Upper lobe of left lung (tissue), 6 donors: ENCODE measurements around the gene XPNPEP2. TPM values are rescaled to one million over a fixed set of nuclear protein-coding genes. Genes with fewer than 3 reads are reported as not detected.

Experiments
- ATAC-seq, 2 donors: fragments of 200-7000 bp; cut with Tn5 transposase; one replicate each; pipeline ENCODE4 v1.9.1; 2022; ENCODE audit warnings: mild to moderate bottlenecking in 2 of 2, moderate library complexity in 2 of 2; ENCODE audit not compliant: low FRiP score in 2 of 2
- DNase-seq, 2 donors: peaks; one replicate each; pipeline ENCODE4 v3.0.0-alpha.2; 2019 to 2020
- H3K27ac ChIP-seq, 4 donors: fragments of 200-600 bp; sonication (generic); one replicate each; pipeline ENCODE4 v1.5.1; 2016 to 2019
- H3K27me3 ChIP-seq, 4 donors: fragments of 200-600 bp; sonication (generic); one replicate each; pipeline ENCODE4 v1.5.1; 2017 to 2019
- H3K36me3 ChIP-seq, 4 donors: fragments of 200-600 bp; sonication (generic); one replicate each; pipeline ENCODE4 v1.5.1; 2016 to 2019
- H3K4me1 ChIP-seq, 4 donors: fragments of 200-600 bp; sonication (generic); one replicate each; pipeline ENCODE4 v1.5.1; 2018 to 2019
- H3K4me3 ChIP-seq, 4 donors: fragments of 200-600 bp; sonication (generic); one replicate each; pipeline ENCODE4 v1.5.1; 2017 to 2019; ENCODE audit warnings: mild to moderate bottlenecking in 2 of 4, moderate library complexity in 1 of 4
- H3K9me3 ChIP-seq, 4 donors: fragments of 200-600 bp; sonication (generic); one replicate each; pipeline ENCODE4 v1.5.1; 2018 to 2019
- EP300 ChIP-seq, 4 donors: sonication (generic); formaldehyde crosslinking; IDR thresholded peaks; one replicate each; pipeline ENCODE4 v1.5.1; 2017; ENCODE audit warnings: antibody characterized with exemption in 4 of 4, control low read depth in 2 of 4
- POLR2A ChIP-seq, 4 donors: fragments of 450-650 bp; IDR thresholded peaks; one replicate each; pipeline ENCODE4 v1.5.1; 2016 to 2017; ENCODE audit warnings: antibody characterized with exemption in 4 of 4, mild to moderate bottlenecking in 2 of 4
- POLR2AphosphoS5 ChIP-seq, 2 donors: sonication (generic); formaldehyde crosslinking; IDR thresholded peaks; one replicate each; pipeline ENCODE4 v1.5.1; 2017; ENCODE audit warnings: antibody characterized with exemption in 2 of 2
- WGBS, 2 donors: methylation state at CpG; one replicate each; pipeline ENCODE4 v1.1.5; 2017 to 2018; 5-methylcytosine and 5-hydroxymethylcytosine counted together
- total RNA-seq, 6 donors: library from RNA; depleted of rRNA in 4 of 6; stranded (reverse); fragments of >200 nt in 4 of 6; gene quantifications; one replicate each; pipeline versions ENCODE4 v1.1.0 to v1.2.1, GENCODE V29; 2016 to 2021
- TF ChIP-seq, protein P1 (sequence below), 6 experiments: fragments of 450-650 bp in 4 of 6; fragments of 200-600 bp in 2 of 6; sonication (generic) in 2 of 6; IDR thresholded peaks; one replicate each; pipeline ENCODE4 v1.5.1; 2016 to 2019; ENCODE audit warnings: antibody characterized with exemption in 6 of 6
- donor health status: DM: no; HTN: no; CAD: no; lungs with moderate emphysema.
- donor health status: DM: no; HTN: yes; CAD: no; lungs with severe emphysema.

Gene XPNPEP2
- total RNA-seq, 6 donors from 2014 or later: 0.91 to 5.1 (median 2.5) TPM; not detected in 2

DNA sequence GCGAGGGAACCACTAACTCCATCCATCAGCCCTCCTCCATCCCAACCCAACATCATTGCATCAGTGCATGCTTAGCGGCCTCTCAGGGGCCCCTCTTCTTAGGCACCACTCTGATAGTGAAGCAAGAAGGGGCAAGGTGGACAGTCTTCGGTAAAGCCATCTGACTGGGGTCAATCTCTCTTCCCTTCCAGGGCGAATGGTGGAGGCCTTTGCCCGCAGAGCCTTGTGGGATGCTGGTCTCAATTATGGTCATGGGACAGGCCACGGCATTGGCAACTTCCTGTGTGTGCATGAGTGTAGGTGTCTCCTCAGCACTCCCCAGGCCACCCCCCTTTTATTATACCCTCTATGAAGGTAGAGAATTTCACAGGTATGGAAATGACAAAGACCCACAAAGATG lies 22.2 kb downstream of the XPNPEP2 start:
- H3K27ac ChIP-seq: no peak overlapping the region
- 70 to 86% methylated on average over 3 to 6 of the region's 6 CpGs for WGBS, 2 donors
- H3K27me3 ChIP-seq: no peaks in the 10 kb centered on the region
- DNase-seq: no peak
- H3K36me3 ChIP-seq: no peaks in the 10 kb centered on the region
- peaks cover 0 to 7% (median 0%) of the 10 kb centered on the region in 4 donors for H3K4me1 ChIP-seq
- TF ChIP-seq EP300 (IDR thresholded peaks at IDR 0.05): no peak
- TF ChIP-seq, protein P1, sequence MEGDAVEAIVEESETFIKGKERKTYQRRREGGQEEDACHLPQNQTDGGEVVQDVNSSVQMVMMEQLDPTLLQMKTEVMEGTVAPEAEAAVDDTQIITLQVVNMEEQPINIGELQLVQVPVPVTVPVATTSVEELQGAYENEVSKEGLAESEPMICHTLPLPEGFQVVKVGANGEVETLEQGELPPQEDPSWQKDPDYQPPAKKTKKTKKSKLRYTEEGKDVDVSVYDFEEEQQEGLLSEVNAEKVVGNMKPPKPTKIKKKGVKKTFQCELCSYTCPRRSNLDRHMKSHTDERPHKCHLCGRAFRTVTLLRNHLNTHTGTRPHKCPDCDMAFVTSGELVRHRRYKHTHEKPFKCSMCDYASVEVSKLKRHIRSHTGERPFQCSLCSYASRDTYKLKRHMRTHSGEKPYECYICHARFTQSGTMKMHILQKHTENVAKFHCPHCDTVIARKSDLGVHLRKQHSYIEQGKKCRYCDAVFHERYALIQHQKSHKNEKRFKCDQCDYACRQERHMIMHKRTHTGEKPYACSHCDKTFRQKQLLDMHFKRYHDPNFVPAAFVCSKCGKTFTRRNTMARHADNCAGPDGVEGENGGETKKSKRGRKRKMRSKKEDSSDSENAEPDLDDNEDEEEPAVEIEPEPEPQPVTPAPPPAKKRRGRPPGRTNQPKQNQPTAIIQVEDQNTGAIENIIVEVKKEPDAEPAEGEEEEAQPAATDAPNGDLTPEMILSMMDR (IDR thresholded peaks at IDR 0.05): no peak
- no peak for TF ChIP-seq POLR2AphosphoS5 (IDR thresholded peaks at IDR 0.05)
- TF ChIP-seq POLR2A (IDR thresholded peaks at IDR 0.05): no peak
- H3K9me3 ChIP-seq: no peaks in the 10 kb centered on the region
- ATAC-seq: no peak
- H3K4me3 ChIP-seq: no peak overlapping the region

DNA sequence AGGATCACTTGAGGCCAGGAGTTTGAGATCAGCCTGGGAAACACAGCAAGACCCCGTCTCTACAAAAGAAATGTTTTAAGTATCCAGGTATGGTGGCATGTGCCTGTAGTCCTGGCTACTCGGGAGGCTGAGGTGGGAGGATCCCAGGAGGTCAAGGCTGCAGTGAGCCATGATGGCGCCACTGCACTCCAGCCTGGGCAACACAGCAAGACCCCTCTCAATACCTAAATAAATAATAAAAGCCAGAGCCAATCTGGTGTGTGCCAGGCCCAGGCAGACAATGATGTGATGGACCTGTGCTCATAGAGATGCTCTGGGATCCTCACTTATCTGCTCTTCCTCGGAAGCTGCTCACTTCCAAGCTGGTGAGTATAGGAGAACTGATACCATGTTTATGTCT lies 22.8 kb downstream of the XPNPEP2 start:
- Histone ChIP-seq H3K9me3 (no peaks in the 10 kb centered on the region), H3K27me3 (no peaks in the 10 kb centered on the region), H3K27ac (no peak overlapping the region), H3K36me3 (no peaks in the 10 kb centered on the region), H3K4me3 (no peak overlapping the region), H3K4me1 (peaks cover 0 to 7% (median 0%) of the 10 kb centered on the region in 4 donors)
- 81 to 100% methylated on average over 1 to 4 of the region's 4 CpGs for WGBS, 2 donors
- DNase-seq (no peak), ATAC-seq (no peak)
- TF ChIP-seq, protein P1 (IDR thresholded peaks at IDR 0.05): no peak
- TF ChIP-seq POLR2AphosphoS5 (IDR thresholded peaks at IDR 0.05) (no peak), POLR2A (IDR thresholded peaks at IDR 0.05) (no peak), EP300 (IDR thresholded peaks at IDR 0.05) (no peak)

DNA sequence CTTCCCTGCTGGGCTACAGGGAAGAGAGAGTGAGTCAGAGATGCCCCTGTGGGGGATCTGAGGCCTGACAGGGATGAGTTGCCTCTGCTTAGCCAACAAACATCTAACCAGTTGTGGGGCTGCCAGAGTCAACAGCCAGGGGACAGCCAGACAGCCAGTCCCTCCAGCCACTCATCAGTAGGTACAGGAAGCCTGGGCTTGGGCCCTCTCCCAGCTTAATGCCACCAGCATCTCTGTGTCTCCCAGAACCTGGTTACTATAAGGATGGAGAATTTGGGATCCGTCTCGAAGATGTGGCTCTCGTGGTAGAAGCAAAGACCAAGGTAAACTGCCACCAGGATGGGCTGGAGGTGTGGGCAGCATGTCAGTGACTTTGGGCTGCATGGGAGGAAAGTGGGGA lies 23.7 kb downstream of the XPNPEP2 start:
- ATAC-seq (no peak), DNase-seq (no peak)
- Histone ChIP-seq H3K4me3 (no peak overlapping the region), H3K9me3 (no peaks in the 10 kb centered on the region), H3K36me3 (no peaks in the 10 kb centered on the region), H3K4me1 (peaks cover 0 to 7% (median 0%) of the 10 kb centered on the region in 4 donors), H3K27me3 (no peaks in the 10 kb centered on the region), H3K27ac (no peak overlapping the region)
- TF ChIP-seq POLR2AphosphoS5 (IDR thresholded peaks at IDR 0.05) (no peak), POLR2A (IDR thresholded peaks at IDR 0.05) (no peak), EP300 (IDR thresholded peaks at IDR 0.05) (no peak)
- TF ChIP-seq, protein P1 (IDR thresholded peaks at IDR 0.05): no peak
- 96 to 100% methylated on average over 3 of the region's 3 CpGs for WGBS, 2 donors

DNA sequence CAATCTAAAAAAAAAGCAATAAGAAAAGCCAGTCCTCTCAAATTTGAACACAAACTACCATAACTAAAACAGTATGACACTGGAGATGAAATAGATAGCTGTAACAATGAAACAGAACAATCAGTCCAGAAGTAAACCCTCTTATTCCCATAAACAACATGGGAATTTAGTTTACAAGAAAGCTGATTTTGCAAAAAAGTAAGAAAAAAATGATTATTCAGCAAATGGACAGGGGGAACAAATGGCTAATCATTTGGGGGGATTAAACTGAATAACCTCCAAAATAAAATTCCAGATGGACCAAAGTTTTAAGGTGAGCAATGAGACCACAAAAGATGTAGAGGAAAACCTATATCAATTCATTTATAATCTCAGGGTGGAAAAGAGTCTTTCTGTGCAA lies 24.9 kb downstream of the XPNPEP2 start:
- peaks cover 0 to 7% (median 0%) of the 10 kb centered on the region in 4 donors for H3K4me1 ChIP-seq
- ATAC-seq (no peak), DNase-seq (no peak)
- H3K27me3 ChIP-seq: no peaks in the 10 kb centered on the region
- TF ChIP-seq, protein P1 (IDR thresholded peaks at IDR 0.05): no peak
- no peak for TF ChIP-seq EP300 (IDR thresholded peaks at IDR 0.05)
- TF ChIP-seq POLR2A (IDR thresholded peaks at IDR 0.05): no peak
- no peak for TF ChIP-seq POLR2AphosphoS5 (IDR thresholded peaks at IDR 0.05)
- H3K4me3 ChIP-seq: no peak overlapping the region
- H3K9me3 ChIP-seq: no peaks in the 10 kb centered on the region
- H3K27ac ChIP-seq: no peak overlapping the region
- no peaks in the 10 kb centered on the region for H3K36me3 ChIP-seq

DNA sequence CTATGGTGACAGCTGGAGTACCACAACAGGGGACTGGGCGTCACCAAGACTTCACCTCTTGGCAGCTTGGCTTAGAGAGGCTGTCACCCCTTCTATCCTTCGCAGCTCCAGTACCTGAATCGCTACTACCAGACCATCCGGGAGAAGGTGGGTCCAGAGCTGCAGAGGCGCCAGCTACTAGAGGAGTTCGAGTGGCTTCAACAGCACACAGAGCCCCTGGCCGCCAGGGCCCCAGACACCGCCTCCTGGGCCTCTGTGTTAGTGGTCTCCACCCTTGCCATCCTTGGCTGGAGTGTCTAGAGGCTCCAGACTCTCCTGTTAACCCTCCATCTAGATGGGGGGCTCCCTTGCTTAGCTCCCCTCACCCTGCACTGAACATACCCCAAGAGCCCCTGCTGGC lies 29.4 kb downstream of the XPNPEP2 start:
- ATAC-seq: no peak
- H3K27me3 ChIP-seq: no peaks in the 10 kb centered on the region
- H3K36me3 ChIP-seq: no peaks in the 10 kb centered on the region
- 89% methylated on average over 8 of the region's 8 CpGs; no CpG with 5 or more reads in 1 of the 2 donors for WGBS, 2 donors
- H3K4me1 ChIP-seq: no peaks in the 10 kb centered on the region
- H3K4me3 ChIP-seq: no peak overlapping the region
- no peak overlapping the region for H3K27ac ChIP-seq
- TF ChIP-seq, protein P1 (IDR thresholded peaks at IDR 0.05): no peak
- TF ChIP-seq POLR2A (IDR thresholded peaks at IDR 0.05) (no peak), EP300 (IDR thresholded peaks at IDR 0.05) (no peak), POLR2AphosphoS5 (IDR thresholded peaks at IDR 0.05) (no peak)
- no peak for DNase-seq
- H3K9me3 ChIP-seq: no peaks in the 10 kb centered on the region
